ENCODE results near the gene TBC1D22A. TPM values are rescaled to one million over a fixed set of nuclear protein-coding genes. Genes with fewer than 3 reads are reported as not detected.

Gene TBC1D22A
- polyA plus RNA-seq, 1 of the 3 experiments (the other 2 are of a cell fraction): 16.5 TPM

DNA sequence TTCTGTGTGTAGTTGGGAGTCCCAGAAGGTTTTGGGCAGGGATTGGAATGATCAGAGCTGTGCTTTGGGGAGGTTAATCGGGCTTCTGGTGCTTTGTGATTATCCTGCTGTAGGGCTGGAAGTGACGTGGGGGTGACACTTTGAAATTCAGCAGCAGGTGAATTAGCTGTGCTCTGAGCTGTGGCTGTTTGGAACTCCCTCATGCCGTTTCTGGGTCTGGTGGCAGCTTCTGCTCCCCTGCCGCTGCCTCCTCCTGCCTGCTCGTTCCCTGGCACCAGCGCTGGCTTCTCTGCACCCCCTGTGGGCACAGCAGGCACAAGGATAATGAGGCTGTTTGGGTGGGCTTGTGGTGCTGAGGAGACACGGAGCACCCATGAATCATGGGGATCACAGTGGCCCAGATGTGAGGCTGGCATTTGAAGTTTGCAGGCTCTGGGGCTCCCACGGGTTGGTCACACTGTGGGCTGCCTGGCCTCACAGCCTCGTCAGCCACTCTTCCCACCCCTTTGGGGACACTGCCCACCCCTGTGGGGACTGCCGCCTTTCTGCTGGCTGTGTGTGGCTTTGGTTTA, 49.7 kb downstream of the TBC1D22A start:
- WGBS (ENCODE audit: low lambda C conversion rate): 95% methylated on average over 7 of the region's 10 CpGs
- H3K9me3 ChIP-seq: no peaks in the 10 kb centered on the region
- peaks cover 3% of the 10 kb centered on the region for H3F3A ChIP-seq (replicated peaks; ENCODE audit: insufficient read depth)
- ChIA-PET CTCF (interaction anchor here (1.0 to 3.9 kb wide), 4 partner anchors 9 to 15 kb away, joined by 3 to 26 read pairs (median 6); no protein-coding TSS in a partner anchor), POLR2A (no interaction called here)
- no peaks in the 10 kb centered on the region for H3K27me3 ChIP-seq (ENCODE audit: insufficient read depth)
- H3K27ac ChIP-seq (ENCODE audit: low read depth in 2 of 2, low read length in 1 of 2): no peak overlapping the region
- H4K20me1 ChIP-seq (ENCODE audit: insufficient read depth): peaks cover 10% of the 10 kb centered on the region; the same call in 1 of the 2 replicates
- H3K9me2 ChIP-seq: no peaks in the 10 kb centered on the region
- H2AFZ ChIP-seq (ENCODE audit: low read depth): no peak overlapping the region
- H3K4me2 ChIP-seq: no peak overlapping the region
- peaks cover 0 to 12% of the 10 kb centered on the region in 2 experiments; a peak in 2 of 4 replicates for H3K4me1 ChIP-seq (ENCODE audit: control insufficient read depth in 1 of 2, insufficient read depth in 2 of 2, low read depth in 1 of 2, low read length in 1 of 2)
- no peak for DNase-seq
- no peak overlapping the region for H3K9ac ChIP-seq
- peaks cover 0 to 3% of the 10 kb centered on the region in 2 experiments for H3K36me3 ChIP-seq (replicated peaks in 1 of 2; ENCODE audit: control insufficient read depth in 1 of 2, insufficient read depth in 2 of 2, low read length in 1 of 2)
- TF ChIP-seq GABPA (IDR thresholded peaks at IDR 0.05; ENCODE audit: low read depth): no peak
- TF ChIP-seq, protein P1, sequence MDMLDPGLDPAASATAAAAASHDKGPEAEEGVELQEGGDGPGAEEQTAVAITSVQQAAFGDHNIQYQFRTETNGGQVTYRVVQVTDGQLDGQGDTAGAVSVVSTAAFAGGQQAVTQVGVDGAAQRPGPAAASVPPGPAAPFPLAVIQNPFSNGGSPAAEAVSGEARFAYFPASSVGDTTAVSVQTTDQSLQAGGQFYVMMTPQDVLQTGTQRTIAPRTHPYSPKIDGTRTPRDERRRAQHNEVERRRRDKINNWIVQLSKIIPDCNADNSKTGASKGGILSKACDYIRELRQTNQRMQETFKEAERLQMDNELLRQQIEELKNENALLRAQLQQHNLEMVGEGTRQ (IDR thresholded peaks at IDR 0.05; ENCODE audit: borderline replicate concordance, low read depth, low read length): no peak
- TF ChIP-seq, protein P2, sequence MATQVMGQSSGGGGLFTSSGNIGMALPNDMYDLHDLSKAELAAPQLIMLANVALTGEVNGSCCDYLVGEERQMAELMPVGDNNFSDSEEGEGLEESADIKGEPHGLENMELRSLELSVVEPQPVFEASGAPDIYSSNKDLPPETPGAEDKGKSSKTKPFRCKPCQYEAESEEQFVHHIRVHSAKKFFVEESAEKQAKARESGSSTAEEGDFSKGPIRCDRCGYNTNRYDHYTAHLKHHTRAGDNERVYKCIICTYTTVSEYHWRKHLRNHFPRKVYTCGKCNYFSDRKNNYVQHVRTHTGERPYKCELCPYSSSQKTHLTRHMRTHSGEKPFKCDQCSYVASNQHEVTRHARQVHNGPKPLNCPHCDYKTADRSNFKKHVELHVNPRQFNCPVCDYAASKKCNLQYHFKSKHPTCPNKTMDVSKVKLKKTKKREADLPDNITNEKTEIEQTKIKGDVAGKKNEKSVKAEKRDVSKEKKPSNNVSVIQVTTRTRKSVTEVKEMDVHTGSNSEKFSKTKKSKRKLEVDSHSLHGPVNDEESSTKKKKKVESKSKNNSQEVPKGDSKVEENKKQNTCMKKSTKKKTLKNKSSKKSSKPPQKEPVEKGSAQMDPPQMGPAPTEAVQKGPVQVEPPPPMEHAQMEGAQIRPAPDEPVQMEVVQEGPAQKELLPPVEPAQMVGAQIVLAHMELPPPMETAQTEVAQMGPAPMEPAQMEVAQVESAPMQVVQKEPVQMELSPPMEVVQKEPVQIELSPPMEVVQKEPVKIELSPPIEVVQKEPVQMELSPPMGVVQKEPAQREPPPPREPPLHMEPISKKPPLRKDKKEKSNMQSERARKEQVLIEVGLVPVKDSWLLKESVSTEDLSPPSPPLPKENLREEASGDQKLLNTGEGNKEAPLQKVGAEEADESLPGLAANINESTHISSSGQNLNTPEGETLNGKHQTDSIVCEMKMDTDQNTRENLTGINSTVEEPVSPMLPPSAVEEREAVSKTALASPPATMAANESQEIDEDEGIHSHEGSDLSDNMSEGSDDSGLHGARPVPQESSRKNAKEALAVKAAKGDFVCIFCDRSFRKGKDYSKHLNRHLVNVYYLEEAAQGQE (IDR thresholded peaks at IDR 0.05; ENCODE audit: low read depth, low read length): no peak
- TF ChIP-seq, protein P3, sequence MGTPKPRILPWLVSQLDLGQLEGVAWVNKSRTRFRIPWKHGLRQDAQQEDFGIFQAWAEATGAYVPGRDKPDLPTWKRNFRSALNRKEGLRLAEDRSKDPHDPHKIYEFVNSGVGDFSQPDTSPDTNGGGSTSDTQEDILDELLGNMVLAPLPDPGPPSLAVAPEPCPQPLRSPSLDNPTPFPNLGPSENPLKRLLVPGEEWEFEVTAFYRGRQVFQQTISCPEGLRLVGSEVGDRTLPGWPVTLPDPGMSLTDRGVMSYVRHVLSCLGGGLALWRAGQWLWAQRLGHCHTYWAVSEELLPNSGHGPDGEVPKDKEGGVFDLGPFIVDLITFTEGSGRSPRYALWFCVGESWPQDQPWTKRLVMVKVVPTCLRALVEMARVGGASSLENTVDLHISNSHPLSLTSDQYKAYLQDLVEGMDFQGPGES (IDR thresholded peaks at IDR 0.05; ENCODE audit: low read depth, low read length): no peak
- TF ChIP-seq, protein P4, sequence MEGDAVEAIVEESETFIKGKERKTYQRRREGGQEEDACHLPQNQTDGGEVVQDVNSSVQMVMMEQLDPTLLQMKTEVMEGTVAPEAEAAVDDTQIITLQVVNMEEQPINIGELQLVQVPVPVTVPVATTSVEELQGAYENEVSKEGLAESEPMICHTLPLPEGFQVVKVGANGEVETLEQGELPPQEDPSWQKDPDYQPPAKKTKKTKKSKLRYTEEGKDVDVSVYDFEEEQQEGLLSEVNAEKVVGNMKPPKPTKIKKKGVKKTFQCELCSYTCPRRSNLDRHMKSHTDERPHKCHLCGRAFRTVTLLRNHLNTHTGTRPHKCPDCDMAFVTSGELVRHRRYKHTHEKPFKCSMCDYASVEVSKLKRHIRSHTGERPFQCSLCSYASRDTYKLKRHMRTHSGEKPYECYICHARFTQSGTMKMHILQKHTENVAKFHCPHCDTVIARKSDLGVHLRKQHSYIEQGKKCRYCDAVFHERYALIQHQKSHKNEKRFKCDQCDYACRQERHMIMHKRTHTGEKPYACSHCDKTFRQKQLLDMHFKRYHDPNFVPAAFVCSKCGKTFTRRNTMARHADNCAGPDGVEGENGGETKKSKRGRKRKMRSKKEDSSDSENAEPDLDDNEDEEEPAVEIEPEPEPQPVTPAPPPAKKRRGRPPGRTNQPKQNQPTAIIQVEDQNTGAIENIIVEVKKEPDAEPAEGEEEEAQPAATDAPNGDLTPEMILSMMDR (IDR thresholded peaks at IDR 0.05): no peak
- TF ChIP-seq, protein P5, sequence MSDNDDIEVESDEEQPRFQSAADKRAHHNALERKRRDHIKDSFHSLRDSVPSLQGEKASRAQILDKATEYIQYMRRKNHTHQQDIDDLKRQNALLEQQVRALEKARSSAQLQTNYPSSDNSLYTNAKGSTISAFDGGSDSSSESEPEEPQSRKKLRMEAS (IDR thresholded peaks at IDR 0.05; ENCODE audit: low read depth): no peak
- no peak for TF ChIP-seq TEAD4 (IDR thresholded peaks at IDR 0.05; ENCODE audit: borderline replicate concordance, insufficient read depth)
- TF ChIP-seq FOXJ3 (CRISPR knock-in tag; IDR thresholded peaks at IDR 0.05): no peak
- TF ChIP-seq, protein P6, sequence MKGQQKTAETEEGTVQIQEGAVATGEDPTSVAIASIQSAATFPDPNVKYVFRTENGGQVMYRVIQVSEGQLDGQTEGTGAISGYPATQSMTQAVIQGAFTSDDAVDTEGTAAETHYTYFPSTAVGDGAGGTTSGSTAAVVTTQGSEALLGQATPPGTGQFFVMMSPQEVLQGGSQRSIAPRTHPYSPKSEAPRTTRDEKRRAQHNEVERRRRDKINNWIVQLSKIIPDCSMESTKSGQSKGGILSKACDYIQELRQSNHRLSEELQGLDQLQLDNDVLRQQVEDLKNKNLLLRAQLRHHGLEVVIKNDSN (IDR thresholded peaks at IDR 0.05; ENCODE audit: borderline replicate concordance, low read depth): no peak
- no peak for TF ChIP-seq TCF12 (IDR thresholded peaks at IDR 0.05)
- no peak for TF ChIP-seq FOXM1 (IDR thresholded peaks at IDR 0.05; ENCODE audit: low read depth)
- no peak for TF ChIP-seq JUND (IDR thresholded peaks at IDR 0.05)
- H3K4me3 ChIP-seq (ENCODE audit: low read depth in 2 of 2, low read length in 1 of 2): no peak overlapping the region
- H3K79me2 ChIP-seq (ENCODE audit: insufficient read depth): peaks cover 23% of the 10 kb centered on the region
